Activated effector memory CD4-positive, alpha-beta T cell treated with Interleukin-2 at 50 U/mL for 16 hours (primary cell): Measurements from ENCODE around the gene ATP6V0A1.
"Not testable (repeated sequence)": the region's sequence is repeated elsewhere in the genome, so short reads cannot be mapped to it uniquely, and the experiment has no call there.

Source experiments
- DNase-seq: peaks from one replicate; pipeline ENCODE4 v3.0.0-alpha.2; 2020

The ATP6V0A1 gene

GRCh38 chr17:42458497-42459255, at the start of gene ATP6V0A1:
Gene ATP6V0A1 (plus strand): TSS chr17:42458878. CDS start chr17:42460895, 2,017 bp downstream.
- DNase-seq: peak; percentile 76

GRCh38 chr17:42409523-42410318, 49.0 kb upstream of the ATP6V0A1 start:
- DNase-seq: no peak

- no peak for DNase-seq
Observed at GRCh38 chr17:42410319-42410685, 48.4 kb upstream of the ATP6V0A1 start.

GRCh38 chr17:42411361-42411760, 47.3 kb upstream of the ATP6V0A1 start:
- DNase-seq: no peak

GRCh38 chr17:42411905-42412679, 46.6 kb upstream of the ATP6V0A1 start:
- no peak for DNase-seq

GRCh38 chr17:42413464-42414040, 45.1 kb upstream of the ATP6V0A1 start:
- no peak for DNase-seq

GRCh38 chr17:42414704-42415409, 43.8 kb upstream of the ATP6V0A1 start:
- peak; percentile 37 for DNase-seq

GRCh38 chr17:42417981-42418380, 40.7 kb upstream of the ATP6V0A1 start:
- not testable (repeated sequence) for DNase-seq

- no peak for DNase-seq
Observed at GRCh38 chr17:42421136-42421506, 37.6 kb upstream of the ATP6V0A1 start.

GRCh38 chr17:42421507-42422338, 37.0 kb upstream of the ATP6V0A1 start:
- DNase-seq: no peak

- no peak for DNase-seq
Observed at GRCh38 chr17:42422412-42422957, 36.2 kb upstream of the ATP6V0A1 start.

- no peak for DNase-seq
Observed at GRCh38 chr17:42422958-42423712, 35.5 kb upstream of the ATP6V0A1 start, which contains the start of gene CAVIN1. Gene CAVIN1 (minus strand): TSS chr17:42423256. CDS start chr17:42423097, 159 bp downstream.

- DNase-seq: no peak
Observed at GRCh38 chr17:42423766-42424165, 34.9 kb upstream of the ATP6V0A1 start.

GRCh38 chr17:42424991-42425610, 33.6 kb upstream of the ATP6V0A1 start:
- no peak for DNase-seq

- DNase-seq: no peak
Observed at GRCh38 chr17:42428141-42428944, 30.3 kb upstream of the ATP6V0A1 start.

GRCh38 chr17:42429726-42430447, 28.8 kb upstream of the ATP6V0A1 start:
- DNase-seq: no peak

- DNase-seq: no peak
Observed at GRCh38 chr17:42431758-42432161, 26.9 kb upstream of the ATP6V0A1 start.

- DNase-seq: no peak
Observed at GRCh38 chr17:42436391-42436790, 22.3 kb upstream of the ATP6V0A1 start.
